CD4-positive, alpha-beta T cell treated with Interleukin-15 for 1 hour (primary cell): ENCODE data around the gene EIF3C.
"Not testable (repeated sequence)": the region's sequence is repeated elsewhere in the genome, so short reads cannot be mapped to it uniquely, and the experiment has no call there.

Experiments used
- DNase-seq: peaks from one replicate; pipeline ENCODE4 v3.0.0-alpha.2; 2020

EIF3C gene

DNA sequence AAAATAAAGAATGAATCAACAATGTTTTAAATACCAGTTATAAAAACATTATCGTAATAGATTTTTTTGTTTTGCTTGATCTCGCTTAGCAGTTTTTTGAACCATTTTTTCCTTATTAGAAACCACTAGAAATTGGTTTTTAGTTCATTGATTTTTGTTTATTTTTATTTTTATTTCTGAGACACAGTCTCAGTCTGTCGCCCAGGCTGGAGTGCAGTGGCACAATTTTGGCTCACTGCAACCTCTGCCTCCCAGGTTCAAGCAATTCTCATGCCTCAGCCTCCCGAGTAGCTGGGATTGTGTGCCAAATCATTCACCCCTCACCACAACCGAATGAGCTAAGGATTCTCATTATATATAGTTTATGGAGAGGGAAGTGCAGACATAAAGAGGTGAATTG, 40.2 kb downstream of the EIF3C start, which contains the start of gene NPIPB9:
NPIPB9 (plus strand) TSS at position 301 of the 400 bp plus-strand sequence.
- not testable (repeated sequence) for DNase-seq

DNA sequence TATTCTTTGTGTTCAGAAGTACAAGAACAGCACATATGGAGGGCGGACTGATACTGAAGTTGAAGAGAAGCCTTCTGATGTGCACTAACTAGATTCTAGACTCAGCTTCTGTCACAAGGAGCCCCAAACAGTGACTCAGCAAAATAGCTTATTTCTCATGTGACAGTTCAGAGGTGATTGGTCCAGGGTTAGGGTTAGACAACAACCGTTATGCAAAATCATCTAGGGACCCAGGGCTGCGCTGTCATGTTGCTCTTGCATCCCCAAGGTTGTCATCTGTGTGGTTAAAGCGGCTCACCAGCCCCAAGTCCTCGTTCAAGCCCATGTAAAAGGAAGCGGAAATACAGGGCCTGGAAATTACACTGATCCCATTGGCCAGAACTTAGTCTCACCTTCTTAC, 70.4 kb downstream of the EIF3C start:
- DNase-seq, result not testable (repeated sequence)

DNA sequence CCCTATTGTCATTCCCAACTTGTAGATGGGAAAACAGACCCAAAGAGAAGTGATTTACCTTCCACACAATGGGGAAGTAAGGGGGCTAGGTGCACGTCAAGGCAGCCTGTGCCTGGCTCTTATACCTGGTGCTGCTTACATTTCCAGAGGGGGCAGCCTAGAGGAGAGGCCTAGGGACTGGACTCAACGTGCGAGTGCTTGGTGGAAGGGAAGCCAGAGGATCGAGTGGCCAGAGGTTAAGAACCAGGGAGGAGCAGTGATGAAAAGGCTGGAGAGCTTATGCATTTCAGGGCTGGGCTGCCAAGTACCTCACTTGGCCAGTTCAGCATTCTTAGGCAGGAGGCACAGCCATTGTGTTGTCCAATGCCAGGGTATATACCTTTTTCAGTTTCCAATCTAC, 71.1 kb downstream of the EIF3C start:
- not testable (repeated sequence) for DNase-seq
